ENCODE data around the gene UBE2V1. TPM values are rescaled to one million over a fixed set of nuclear protein-coding genes. Genes with fewer than 3 reads are reported as not detected.
"Not testable (repeated sequence)": the region's sequence is repeated elsewhere in the genome, so short reads cannot be mapped to it uniquely, and the experiment has no call there.

The UBE2V1 gene
- total RNA-seq, 1 donor from 2014 or later: 138 TPM

DNA sequence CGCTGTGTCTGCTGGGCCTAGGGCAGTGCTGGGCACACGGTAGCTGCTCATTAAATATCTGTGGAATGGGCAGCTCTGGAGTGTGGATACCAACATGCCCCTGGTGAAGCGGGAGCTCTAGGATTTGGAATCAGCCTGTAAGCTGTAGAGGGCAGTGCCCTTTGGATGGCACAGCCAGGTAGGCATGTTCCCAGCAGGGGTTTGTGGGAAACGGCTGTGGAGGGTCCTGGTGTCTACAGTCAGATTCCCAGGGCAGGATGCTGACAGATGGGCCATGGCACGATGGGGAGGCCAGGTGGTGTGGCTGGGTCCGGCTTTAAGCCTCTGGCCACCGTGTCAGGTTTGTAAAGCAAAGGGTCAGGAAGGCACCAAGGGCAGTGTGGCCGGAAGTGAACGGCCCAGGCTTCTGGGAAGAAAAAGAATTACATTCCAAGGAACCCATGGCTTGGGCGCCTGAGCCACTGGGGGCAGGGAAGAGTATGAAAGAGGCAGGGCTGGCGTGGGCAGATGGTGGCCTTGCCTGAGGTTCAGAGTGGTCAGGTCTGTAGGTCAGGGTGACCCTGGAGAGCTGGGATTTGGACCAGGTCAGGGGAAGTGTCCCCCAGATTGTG lies 44.8 kb downstream of the UBE2V1 start:
- Mint-ChIP-seq H3K4me3 (no peak overlapping the region), H3K27me3 (ENCODE audit: low read depth) (no peaks in the 10 kb centered on the region), H3K36me3 (no peaks in the 10 kb centered on the region), H3K27ac (no peak overlapping the region), H3K4me1 (peaks cover 5% of the 10 kb centered on the region), H3K9me3 (no peaks in the 10 kb centered on the region)
- TF ChIP-seq, protein P1, sequence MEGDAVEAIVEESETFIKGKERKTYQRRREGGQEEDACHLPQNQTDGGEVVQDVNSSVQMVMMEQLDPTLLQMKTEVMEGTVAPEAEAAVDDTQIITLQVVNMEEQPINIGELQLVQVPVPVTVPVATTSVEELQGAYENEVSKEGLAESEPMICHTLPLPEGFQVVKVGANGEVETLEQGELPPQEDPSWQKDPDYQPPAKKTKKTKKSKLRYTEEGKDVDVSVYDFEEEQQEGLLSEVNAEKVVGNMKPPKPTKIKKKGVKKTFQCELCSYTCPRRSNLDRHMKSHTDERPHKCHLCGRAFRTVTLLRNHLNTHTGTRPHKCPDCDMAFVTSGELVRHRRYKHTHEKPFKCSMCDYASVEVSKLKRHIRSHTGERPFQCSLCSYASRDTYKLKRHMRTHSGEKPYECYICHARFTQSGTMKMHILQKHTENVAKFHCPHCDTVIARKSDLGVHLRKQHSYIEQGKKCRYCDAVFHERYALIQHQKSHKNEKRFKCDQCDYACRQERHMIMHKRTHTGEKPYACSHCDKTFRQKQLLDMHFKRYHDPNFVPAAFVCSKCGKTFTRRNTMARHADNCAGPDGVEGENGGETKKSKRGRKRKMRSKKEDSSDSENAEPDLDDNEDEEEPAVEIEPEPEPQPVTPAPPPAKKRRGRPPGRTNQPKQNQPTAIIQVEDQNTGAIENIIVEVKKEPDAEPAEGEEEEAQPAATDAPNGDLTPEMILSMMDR (IDR thresholded peaks at IDR 0.05; ENCODE audit: unreplicated experiment): no peak
- DNase-seq (ENCODE audit: low spot score in 2 of 2, unreplicated experiment in 2 of 2): no peak

DNA sequence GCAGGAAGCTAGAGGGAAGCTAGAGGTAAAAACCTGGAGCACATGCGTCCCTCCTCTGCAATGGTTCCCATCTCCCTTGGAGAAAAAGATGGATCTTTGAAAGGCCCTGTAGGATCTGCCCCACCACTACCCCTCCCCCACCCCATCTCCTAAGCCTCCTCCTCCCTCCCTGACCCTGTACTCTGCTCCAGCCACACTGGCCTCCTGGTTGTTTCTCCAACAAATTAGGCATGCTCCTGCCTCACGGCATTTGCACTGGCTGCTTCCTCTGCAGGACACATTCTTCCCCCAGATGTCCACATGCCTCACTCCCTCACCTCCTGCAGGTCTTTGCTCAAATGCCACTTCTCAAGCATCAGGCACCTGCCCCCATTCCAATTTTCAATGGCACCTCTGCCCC lies 45.5 kb downstream of the UBE2V1 start:
- H3K36me3 Mint-ChIP-seq: no peaks in the 10 kb centered on the region
- peaks cover 5% of the 10 kb centered on the region for H3K4me1 Mint-ChIP-seq
- TF ChIP-seq, protein P1 (IDR thresholded peaks at IDR 0.05; ENCODE audit: unreplicated experiment): no peak
- no peaks in the 10 kb centered on the region for H3K27me3 Mint-ChIP-seq (ENCODE audit: low read depth)
- no peak overlapping the region for H3K4me3 Mint-ChIP-seq
- H3K9me3 Mint-ChIP-seq: no peaks in the 10 kb centered on the region
- no peak overlapping the region for H3K27ac Mint-ChIP-seq
- no peak for DNase-seq (ENCODE audit: low spot score in 2 of 2, unreplicated experiment in 2 of 2)

DNA sequence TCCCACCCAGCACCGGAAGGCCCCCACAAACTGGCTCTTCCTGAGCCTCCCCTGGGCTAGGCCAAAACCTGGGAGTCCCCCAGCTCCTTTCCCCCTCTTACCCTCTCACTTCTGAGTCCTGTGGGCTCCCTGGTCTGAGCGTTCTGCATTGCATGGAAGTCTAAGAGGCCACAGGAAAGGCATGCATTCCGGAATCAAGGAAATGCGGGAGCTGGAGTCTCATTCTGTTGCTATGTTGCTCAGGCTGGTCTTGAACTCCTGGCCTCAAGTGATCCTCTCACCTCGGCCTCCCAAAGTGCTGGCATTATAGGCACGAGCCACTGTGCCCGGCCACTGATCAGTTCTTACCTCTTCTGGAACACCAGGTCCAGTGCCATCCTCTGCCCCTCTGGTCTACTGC lies 45.9 kb downstream of the UBE2V1 start:
- Mint-ChIP-seq H3K4me3 (no peak overlapping the region), H3K27me3 (ENCODE audit: low read depth) (no peaks in the 10 kb centered on the region), H3K9me3 (no peaks in the 10 kb centered on the region), H3K27ac (peak overlapping the region; percentile 30), H3K36me3 (no peaks in the 10 kb centered on the region), H3K4me1 (peaks cover 5% of the 10 kb centered on the region)
- no peak for DNase-seq (ENCODE audit: low spot score in 2 of 2, unreplicated experiment in 2 of 2)
- TF ChIP-seq, protein P1 (IDR thresholded peaks at IDR 0.05; ENCODE audit: unreplicated experiment): no peak

DNA sequence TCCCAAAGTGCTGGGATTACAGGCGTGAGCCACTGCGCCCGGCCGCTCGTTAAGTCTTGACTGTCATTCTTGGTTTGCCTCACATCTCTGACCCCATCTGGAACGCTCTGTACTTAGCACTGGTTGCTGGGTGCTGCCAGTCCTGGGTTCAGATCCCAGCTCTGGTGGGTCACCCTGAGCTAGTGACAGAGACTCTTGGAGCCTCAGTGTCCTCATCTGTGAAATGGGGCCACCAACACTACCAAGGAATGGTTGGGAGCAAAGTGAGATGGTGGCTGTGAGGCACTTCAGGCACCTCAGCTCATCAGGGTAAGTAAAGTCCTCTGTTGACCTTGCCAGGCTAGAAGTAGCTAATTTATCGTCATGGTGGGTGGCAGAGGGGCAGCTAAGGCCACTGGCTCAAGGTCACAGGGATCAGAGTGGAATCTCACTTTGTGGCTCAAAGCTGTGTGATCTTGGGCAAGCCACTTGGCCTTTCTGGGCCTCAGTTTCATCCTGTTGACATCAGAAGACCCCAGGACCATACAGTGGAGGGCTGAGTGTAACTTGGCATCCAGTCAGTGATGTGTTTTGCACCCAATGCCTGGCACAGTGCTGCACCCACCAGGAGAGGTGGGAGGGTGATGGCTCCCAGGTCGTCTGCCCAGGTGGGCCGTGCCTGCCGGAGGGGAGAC lies 46.7 kb downstream of the UBE2V1 start:
- Mint-ChIP-seq H3K27ac (no peak overlapping the region), H3K4me1 (peaks cover 4% of the 10 kb centered on the region), H3K27me3 (ENCODE audit: low read depth) (no peaks in the 10 kb centered on the region), H3K4me3 (no peak overlapping the region), H3K36me3 (no peaks in the 10 kb centered on the region), H3K9me3 (no peaks in the 10 kb centered on the region)
- TF ChIP-seq, protein P1 (IDR thresholded peaks at IDR 0.05; ENCODE audit: unreplicated experiment): no peak
- no peak for DNase-seq (ENCODE audit: low spot score in 2 of 2, unreplicated experiment in 2 of 2)

DNA sequence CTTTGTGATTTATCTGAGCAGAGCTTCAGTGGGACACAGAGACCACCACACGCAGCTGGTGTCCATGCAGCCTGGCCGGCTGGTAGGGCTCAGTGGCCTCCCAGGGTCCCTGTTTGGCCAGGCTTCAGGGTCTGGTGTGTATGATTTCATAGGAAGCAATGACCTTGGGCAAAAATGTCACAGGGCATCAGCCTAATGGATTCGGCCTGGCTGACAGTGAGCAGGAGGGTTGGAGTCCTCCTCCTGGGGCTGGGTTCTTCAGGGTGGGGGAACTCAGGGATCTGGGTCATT lies 47.7 kb downstream of the UBE2V1 start:
- H3K4me1 Mint-ChIP-seq: peaks cover 3% of the 10 kb centered on the region
- H3K36me3 Mint-ChIP-seq: no peaks in the 10 kb centered on the region
- H3K27me3 Mint-ChIP-seq (ENCODE audit: low read depth): no peaks in the 10 kb centered on the region
- no peaks in the 10 kb centered on the region for H3K9me3 Mint-ChIP-seq
- TF ChIP-seq, protein P1 (IDR thresholded peaks at IDR 0.05; ENCODE audit: unreplicated experiment): no peak
- no peak overlapping the region for H3K4me3 Mint-ChIP-seq
- no peak overlapping the region for H3K27ac Mint-ChIP-seq
- DNase-seq (ENCODE audit: low spot score in 2 of 2, unreplicated experiment in 2 of 2): no peak

DNA sequence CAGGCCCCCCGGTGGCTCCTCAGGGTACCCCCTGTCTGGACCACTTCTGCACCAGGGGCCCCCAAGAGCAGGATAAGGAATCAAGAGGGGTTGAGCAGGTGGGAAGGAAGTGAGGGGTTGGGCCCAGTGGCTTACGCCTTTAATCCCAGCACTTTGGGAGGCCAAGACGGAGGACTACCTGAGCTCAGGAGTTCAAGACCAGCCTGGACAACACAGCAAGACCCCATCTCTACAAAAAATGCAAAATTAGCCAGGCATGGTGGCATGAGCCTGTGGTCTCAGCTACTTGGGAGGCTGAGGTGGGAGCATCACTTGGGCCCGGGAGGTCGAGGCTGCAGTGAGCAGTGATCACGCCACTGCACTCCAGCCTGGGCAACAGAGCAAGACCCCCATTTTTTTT lies 49.2 kb downstream of the UBE2V1 start:
- not testable (repeated sequence) for H3K36me3 Mint-ChIP-seq; H3K9me3 Mint-ChIP-seq; H3K4me1 Mint-ChIP-seq; H3K4me3 Mint-ChIP-seq; H3K27me3 Mint-ChIP-seq (ENCODE audit: low read depth); H3K27ac Mint-ChIP-seq; DNase-seq (ENCODE audit: low spot score in 2 of 2, unreplicated experiment in 2 of 2)
